ENCODE data around the gene AP2B1. TPM values are rescaled to one million over a fixed set of nuclear protein-coding genes. Genes with fewer than 3 reads are reported as not detected.
"Not testable (repeated sequence)": the region's sequence is repeated elsewhere in the genome, so short reads cannot be mapped to it uniquely, and the experiment has no call there.

Gene AP2B1
- total RNA-seq, 1 donor from 2014 or later = 116 TPM

DNA sequence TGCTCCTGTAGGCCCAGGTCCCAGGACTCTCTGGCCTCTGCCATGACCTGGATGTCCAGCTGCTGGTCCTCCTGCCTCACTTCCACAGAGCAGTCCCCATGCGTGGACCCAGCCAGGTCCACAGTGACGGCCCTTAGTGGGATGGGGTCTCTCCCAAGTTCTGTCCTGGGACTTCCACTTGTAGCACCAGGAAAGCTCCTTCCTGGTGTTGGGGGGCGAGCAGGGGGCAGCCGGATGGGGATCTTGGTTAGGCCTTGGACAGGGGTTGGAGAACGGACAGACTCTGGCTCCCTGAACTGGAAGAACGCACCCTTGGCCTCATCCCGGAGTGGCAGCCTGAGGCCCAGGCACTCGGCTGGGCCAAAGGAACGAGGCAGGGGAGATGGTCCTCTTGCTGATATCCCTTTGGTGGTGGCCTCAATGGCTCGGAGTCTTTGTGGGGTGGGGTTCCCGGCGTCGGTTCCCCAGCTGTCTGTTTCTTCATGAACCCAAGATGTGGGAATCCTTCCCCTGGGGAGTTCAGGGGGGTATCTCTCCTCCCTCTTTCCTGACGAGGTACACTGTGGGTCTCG is 158.7 kb downstream of the AP2B1 start:
- DNase-seq (ENCODE audit: low spot score) = no peak

DNA sequence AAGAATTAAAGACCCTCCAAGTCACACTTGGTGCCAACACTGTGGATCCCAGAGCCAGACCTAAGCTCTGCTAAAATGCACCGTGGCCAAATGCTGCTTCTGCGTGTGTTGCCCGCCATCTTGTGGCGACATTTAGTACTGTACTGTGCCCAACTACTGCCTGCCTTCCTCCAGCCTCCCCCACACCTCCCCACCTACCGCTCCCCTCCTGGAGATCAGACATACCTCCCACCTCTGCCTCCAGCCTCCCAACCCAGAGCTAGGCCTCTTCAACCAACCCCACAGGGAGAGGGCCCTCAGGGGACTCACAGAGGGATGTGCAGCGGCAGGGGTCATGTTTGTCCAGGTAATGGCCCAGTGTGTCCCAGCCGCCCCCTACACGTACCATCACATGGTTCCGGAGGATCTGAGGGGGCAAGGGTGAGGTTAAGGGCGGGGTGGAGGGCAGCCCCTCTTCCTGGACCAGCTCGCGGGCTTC is 160.5 kb downstream of the AP2B1 start:
- no peak for DNase-seq (ENCODE audit: low spot score)

DNA sequence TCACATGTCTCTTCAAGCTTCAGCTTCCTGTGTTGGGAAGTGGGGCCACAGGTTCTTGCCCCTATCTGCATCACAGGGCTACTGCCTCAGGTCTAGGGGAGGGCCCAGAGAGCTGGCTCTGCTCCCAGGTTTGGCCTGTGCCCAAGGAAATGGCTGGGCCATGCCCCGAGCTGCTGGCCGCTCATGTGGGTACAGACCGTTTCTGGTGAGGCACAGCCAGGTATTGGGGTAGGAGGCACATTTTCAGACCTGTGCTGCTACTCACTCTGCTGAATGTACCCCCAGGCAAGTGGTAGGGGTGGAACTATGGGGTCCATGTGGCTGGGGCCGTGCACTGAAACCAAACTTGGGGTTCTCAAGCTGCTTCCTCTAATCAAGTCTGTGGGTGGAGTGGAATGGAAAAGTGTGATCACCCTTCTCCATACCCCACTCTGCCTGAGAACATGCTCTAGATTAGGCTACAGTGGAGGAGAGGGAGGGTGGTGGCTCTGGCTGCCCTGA is 161.3 kb downstream of the AP2B1 start:
- no peak for DNase-seq (ENCODE audit: low spot score)

DNA sequence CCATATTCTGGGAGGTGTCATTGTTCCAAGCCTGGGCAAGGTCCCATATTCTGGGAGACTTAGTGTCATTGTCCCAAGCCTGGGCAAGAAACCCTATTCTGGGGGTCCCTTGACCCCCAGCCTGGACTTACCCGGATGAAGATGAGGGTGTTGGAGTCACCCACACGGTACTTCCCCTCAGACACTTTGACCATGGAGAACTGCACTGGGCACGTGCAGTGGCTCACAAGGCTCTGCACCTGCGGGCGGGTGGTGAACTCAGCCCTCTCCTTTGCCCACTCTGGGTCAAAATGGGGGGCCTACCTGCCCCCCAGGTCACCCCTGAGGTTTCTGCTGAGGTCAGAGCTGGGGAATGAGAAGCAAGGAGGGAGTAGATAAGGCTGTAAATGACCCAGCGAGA is 161.9 kb downstream of the AP2B1 start:
- DNase-seq (ENCODE audit: low spot score) = no peak

DNA sequence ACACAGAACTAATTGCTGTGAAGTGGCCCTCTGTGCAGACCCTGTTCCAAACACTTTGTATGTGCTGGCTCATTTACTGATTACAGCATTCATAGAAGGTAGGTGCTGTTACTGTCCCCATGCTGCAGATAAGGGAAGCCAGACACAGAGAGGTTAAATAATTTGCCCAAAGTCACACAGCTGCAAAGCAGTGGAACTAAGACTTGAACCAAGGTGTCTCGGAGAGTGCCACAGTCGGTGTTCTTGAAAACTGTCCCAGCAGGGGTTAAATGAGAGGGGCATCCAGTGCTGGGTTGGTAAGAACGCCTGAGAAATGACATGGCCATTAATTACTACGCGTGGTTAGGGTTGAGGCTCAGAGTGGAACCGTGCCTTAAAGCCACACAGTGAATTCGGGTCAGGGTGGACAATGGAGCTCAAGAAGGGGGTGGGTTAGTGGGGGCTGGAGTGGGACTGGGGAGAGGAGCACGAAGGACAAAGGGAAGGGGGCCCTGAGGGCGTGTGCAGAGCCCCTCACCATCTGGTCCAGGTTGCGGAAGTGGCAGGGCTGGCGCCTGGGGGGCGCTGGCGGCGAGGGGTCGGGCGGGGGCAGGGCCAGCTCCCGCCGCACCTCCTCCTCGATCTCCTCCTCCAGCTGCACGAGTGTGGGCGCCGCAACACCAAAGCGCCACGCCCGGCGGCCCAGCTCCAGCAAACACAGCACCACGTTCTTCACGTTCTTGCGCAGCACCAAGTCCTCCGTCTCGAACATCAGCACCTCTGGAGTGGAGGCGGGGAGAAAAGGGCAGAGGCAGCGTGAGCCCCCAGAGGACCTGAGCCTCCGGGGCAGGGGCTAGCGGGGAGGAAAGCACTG is 162.7 kb downstream of the AP2B1 start:
- DNase-seq (ENCODE audit: low spot score) = no peak

DNA sequence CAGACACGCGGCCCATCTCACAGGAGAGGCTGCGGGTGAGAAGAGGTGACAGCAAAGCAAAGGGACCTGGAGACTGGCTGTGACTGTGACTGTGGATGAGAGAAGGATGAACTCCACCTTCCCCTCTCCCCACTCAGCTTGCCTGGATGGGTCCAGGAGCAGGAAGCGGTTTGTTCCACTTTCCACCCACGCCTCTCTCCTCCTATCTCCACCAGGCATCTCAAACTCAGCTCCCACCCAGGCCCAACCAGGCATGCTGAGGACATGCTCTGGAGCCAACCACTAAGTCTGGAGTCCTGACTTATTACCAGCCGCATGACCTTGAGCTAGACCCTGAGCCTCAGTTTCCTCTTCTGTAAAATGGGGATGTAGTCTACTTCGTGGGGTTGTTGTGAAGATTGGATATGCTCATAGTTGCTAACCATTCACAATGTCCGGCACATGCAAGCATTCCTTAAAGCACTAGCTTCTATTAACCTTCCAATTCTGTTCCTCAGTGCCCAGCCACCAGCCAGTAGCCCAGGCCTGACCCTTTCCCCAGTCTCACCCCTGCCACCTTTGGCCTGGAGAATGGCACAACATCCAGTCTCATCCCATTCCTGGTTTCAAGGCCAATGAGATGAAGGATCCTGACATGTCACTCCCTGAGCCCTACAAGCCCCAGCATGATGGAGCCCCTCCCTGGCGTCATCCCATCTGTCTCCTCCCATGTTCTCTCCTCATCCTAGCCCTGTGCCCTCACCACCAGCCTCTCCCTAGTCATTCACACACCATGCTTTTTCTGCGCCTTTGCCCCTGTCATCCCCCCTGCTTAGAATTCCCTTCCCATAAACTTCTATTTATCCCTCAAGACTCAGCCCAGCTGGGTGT is 163.6 kb downstream of the AP2B1 start:
- DNase-seq (ENCODE audit: low spot score) = no peak

DNA sequence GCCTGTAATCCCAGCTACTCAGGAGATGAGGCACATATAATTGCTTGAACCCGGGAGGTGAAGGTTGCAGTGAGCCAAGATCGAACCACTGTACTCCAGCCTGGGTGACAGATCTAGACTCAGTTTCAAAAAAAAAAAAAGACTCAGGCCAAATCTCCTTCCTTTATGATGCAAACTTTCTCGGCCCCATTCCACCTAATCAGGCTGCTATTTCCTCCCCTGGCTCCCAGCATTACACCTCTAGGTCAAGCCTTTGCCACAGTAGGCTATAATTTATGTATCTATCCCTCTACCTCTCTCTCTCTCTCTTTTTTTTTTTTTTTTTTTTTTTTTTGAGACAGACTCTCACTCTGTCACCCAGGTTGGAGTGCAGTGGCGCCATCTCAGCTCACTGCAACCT is 164.4 kb downstream of the AP2B1 start:
- not testable (repeated sequence) for DNase-seq (ENCODE audit: low spot score)

DNA sequence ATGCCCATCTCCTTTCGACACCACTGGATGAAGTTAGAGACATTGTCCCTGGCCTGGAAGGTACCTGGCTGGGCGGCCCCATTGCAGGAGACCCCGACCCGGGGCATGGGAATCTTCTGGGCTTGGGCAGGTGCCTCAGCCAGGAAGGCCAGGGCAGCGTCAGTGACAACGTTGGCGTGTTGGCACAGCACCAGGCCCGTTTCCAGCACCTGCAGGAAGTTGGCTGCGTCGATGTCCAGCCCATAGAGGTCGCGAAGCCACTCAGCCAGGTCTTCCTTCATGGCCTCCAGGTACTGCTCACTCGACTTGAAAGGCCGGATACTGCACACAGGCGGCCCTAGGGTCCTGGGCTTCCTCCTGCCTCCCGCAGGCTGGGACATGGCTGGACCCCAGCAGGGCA is 165.3 kb downstream of the AP2B1 start:
- no peak for DNase-seq (ENCODE audit: low spot score)

DNA sequence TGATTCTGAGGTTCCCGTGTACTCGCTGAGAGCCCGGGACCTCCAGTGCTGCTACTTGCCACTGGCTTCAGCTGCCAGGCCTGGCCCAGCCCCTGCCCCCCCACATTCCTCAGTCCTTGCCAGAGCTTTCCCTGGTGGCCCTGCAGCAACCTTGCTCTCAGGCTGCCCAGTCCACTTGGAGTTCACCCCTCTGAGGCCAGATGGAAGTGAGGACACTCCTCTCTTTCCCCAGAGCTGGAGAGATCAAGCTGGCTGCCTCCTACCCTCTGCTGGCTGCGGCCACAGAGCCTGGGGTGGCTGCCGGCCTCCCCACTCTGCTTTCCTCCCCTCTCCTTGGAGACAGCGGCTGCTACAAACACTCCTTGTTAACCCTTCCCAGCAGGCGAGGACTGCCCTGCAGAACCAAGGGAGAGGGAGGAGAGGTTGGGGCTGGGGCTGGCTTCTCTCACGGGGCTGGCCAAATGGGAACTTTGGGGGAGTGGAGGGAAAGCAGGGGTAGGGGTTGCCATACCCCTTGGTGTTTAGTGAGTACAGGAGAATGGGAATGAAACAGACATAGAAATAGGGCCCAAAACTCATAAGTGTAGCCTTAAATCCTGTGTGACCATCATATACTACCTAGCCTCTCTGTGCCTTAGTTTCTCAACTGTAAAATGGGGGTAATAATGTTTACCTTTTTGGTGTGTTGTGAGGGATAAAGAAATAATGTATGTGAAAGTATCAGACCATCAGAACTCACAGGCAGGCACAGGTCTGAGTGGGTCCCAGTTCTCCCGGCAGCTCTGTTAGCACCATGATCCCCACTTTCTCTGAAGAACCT is 166.0 kb downstream of the AP2B1 start, which contains the start of gene GAS2L2:
Gene GAS2L2, minus strand, starts transcription at position 295 of the 820 bp plus-strand sequence. CDS start 389 bp downstream, outside the sequence.
- no peak for DNase-seq (ENCODE audit: low spot score)

DNA sequence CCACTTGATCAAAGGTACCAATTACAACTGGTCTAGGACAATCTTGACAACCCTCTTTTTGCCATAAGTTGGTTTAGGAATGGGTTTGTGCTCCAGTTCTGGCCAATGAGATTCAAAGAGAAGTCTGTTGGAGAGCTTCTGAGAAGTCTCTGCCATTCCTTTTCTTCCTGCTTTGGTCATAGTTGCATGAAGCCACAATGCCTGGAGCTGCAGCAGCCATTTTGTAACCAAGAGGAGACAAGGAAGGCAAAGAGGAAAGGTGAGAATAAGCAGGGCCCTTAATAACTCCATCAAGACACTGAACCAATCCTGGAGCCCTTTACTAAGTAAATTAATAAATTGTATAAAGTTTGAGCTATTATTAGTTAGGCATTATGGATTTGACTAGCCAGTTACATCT is 170.1 kb downstream of the AP2B1 start:
- no peak for DNase-seq (ENCODE audit: low spot score)

DNA sequence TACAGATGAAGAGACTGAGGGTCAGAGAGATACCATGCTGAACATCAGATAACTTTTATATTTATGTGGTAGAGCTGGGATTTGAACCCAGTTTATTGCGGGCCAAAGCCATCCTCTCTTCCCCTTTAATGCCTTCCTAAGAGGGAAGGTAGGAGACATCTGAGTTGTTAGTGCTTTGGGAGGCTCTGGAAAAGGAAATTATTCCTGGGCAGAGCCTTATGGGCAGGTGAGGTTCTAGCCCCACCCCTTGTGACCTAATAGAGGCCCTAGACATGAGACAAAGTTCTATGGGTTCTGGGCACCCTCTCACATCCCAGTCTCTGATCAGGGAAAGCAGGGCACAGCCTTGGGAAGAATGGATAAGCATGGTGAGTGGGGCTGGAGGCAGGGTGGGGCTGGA is 173.5 kb downstream of the AP2B1 start, which contains the start of gene C17orf50:
Gene C17orf50, plus strand, starts transcription at position 301 of the 400 bp plus-strand sequence. Its CDS starts 55 bp downstream, at position 356.
- no peak for DNase-seq (ENCODE audit: low spot score)

DNA sequence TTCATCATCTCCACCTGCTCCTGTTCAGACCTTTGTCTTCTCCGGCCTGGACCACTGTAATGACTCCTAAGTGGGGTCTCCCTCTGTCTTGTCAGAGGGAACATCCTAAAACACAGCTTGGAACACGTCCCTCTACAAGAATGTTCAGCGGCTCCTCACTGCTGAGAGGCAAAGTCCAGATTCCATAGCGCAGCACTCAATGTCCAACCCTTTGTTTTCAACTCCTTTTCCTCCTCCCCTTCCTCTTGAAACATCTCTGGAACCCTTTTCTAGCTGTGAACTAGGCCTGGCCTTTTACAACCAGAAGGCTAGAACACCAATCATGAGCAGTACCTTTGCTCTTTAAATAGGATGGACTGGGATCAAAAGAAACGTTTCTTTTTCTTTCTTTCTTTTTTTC is 174.5 kb downstream of the AP2B1 start:
- no peak for DNase-seq (ENCODE audit: low spot score)

DNA sequence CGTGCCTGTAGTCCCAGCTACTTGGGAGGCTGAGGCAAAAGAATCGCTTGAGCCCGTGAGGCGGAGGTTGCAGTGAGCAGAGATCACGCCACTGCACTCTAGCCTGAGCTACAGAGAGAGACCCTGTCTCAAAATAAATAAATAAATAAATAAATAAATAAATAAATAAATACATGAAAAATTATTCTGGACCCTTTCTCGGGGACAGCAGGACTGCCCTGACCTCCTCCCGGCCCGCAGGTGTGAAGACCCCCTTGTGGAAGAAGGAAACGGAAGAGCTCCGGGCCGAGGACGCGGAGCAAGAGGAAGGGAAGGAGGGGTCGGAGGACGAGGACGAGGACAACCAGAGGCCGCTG is 176.6 kb downstream of the AP2B1 start:
- no peak for DNase-seq (ENCODE audit: low spot score)

DNA sequence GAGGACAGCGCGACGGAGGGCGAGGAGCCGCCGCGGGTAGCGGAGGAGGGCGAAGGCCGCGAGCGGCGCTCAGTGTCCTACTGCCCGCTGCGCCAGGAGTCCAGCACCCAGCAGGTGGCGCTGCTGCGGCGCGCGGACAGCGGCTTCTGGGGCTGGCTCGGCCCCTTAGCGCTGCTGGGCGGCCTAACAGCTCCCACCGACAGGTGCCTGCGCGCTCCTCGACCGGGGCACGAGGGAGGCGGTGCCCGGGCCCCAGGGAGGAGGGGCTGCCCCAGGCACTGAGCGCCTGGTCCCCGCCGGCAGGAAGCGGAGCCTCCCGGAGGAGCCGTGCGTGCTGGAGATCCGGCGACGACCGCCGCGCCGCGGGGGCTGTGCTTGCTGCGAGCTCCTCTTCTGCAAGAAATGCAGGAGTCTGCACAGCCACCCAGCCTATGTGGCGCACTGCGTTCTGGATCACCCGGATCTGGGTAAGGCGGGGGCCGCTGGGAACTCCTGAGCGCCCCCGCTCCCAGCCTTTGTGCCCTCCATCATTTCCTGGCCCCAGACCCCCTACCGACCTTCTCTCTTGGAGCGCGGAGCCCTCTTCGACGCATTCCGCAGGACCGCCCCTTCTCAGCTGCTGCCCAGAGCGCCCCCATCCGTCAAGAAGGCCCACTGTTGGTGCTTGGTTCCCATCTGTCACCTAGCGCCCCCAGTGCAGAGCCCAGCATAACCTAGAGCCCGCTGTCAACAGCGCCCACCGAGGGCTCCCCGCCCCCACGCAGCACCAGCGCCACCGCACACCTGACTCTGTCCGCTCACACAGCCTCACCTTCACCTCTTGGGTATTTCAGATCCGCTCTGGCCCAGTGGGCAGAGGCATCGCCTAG is 177.2 kb downstream of the AP2B1 start:
- peak; percentile 96 for DNase-seq (ENCODE audit: low spot score)

DNA sequence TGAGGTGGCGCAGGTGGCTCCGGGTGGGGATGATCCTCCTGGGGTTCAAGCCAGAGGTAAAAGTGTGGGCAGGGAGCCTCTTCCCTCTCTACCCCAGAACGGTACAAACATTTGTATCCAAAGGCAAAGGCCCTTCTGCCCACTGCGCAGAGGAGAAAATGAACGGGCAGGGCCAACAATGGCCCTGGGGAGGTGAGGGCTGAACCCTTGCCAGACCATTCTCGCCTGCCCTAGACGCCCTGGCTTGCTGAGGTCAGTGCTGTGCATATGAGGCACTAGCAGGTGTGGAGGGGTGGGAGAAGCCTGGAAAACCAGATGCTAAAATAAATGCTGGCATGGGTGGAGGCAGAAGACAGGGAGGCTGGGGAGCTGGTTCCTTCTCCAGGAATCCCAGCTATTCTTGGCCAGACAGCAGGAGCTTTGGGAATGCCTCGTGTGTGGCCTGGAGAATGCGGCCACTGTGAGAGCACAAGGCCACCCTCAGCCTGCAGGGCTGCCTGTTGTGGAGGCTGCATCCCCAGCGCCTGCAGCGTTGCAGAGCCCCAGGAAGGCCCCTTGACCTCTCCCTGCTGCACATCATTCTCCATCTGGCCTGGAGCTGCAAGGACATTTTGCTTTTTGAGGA is 178.1 kb downstream of the AP2B1 start:
- no peak for DNase-seq (ENCODE audit: low spot score)

DNA sequence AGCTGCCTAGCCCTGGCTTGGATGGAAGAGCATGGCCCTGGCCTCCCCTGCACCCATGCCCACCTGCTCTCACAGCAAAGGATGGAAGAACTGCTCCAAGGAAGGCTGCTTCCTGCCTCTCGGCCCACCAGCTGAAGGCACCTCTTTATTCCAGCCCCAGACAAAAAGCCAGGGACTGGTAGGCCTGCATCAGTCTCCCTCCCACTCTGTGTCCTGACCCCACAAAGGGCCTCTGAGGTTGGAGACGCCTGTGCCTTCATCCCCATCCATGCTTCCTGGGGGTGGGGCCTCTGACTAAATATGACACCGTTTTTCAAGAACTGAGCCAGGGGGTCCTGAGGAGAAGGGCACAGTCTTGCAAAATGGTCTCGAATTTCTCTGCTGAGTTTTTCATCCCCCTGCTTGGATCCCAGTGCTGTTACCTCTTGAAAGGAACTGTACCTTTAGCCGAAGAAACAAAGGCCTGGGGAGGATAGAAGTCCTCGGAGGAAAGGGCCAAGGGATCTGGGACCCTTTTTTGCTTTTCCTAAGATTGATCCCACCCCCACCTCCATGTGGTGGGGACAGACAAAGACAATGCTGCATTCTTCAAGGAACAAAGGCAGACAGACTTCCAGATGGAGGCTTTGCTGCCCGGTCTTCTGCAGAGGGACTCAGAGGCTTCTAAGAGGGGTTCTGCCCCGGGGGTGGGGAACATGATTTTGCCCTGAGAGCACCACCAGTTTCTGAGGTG is 178.8 kb downstream of the AP2B1 start:
- DNase-seq (ENCODE audit: low spot score) = no peak

DNA sequence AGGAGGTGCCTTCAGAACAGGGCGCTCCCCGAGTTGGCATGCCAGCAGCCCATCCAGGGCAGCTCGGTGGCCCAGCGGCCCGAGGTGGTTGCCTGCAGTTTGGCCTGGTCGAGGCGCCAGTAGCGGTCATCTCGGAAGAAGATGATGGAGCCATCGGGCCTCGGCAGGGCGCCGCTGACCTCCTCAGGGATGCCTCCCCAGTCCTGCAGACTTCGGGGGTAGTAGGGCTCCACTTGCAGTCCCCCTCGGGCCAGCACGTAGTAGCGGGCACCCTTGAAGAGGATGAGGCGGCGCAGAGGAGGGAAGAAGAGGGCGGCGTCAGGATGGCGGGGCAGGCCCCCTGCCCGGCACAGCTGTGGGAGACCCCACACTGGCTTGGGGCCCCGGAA is 179.4 kb downstream of the AP2B1 start:
- no peak for DNase-seq (ENCODE audit: low spot score)

DNA sequence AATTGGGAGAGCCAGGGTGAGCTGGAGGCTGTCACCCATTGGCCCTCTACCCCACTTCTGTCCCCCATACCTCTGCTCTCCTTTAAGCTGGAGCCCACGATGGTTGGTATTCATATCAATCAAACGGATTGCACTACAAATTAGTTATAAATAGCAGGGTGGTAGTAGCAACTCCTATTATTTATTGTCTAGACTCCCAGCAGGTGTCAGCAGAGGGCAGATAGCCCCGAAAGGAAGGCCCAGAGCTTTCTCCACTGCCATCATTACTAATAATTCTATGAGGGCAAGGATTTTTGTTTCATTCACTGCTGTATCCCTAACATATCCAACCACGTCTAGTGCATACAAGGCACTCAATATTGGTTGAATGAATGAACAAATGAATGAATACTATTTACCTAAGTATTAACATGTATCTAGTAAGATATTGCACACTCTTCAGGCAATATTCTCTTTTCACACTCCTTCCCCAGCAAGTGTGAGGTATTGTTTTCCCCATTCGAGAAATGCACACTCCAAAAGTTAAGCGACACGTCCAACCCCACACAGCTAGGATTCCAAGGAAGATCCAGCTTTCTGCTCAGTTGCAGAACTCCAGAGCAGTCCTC is 179.9 kb downstream of the AP2B1 start:
- no peak for DNase-seq (ENCODE audit: low spot score)

All from mesenteric fat pad (tissue), 1 donor.